ENCODE measurements around the gene NAA16. TPM values are rescaled to one million over a fixed set of nuclear protein-coding genes. Genes with fewer than 3 reads are reported as not detected.

NAA16 gene
- total RNA-seq, 4 donors from 2014 or later, result 25.4 to 62.2 (median 46.5) TPM

- no peaks in the 10 kb centered on the region for H3K27me3 ChIP-seq
- H3K9me3 ChIP-seq, result no peaks in the 10 kb centered on the region
- no peaks in the 10 kb centered on the region for H3K36me3 ChIP-seq
- no peak for TF ChIP-seq CTCF (IDR thresholded peaks at IDR 0.05)
- no peak for TF ChIP-seq POLR2A (IDR thresholded peaks at IDR 0.05)
- intact Hi-C loops (cut with DNase I; ENCODE audit: low total_unique reads), result no loop called here
- H3K4me3 ChIP-seq, result no peak overlapping the region
- H3K4me1 ChIP-seq, result no peaks in the 10 kb centered on the region
- DNase-seq, result no peak
- H3K27ac ChIP-seq, result no peak overlapping the region
Measured at GRCh38 chr13:41407380-41407779, 96.3 kb downstream of the NAA16 start.

DNA sequence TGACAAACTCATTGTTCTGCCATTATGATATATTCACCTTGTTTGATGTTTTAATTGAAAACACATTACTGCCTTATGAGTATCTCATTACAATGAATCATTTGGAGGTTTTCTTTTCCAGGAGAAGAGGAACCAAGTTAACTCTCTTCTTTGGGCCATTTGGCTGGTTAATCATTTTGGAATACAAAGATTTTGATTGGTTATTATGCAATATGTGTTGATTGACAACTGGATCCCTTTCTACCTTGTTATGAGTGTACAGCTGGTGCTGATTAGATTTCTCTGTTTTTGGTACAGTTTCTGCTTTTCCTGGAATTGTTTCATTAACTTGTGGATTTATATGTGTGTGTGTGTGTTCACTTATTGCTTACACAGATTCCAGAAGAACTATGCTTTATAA lies 97.1 kb downstream of the NAA16 start:
- Histone ChIP-seq H3K27ac (no peak overlapping the region), H3K36me3 (no peaks in the 10 kb centered on the region), H3K4me1 (no peaks in the 10 kb centered on the region), H3K9me3 (no peaks in the 10 kb centered on the region), H3K4me3 (no peak overlapping the region), H3K27me3 (no peaks in the 10 kb centered on the region)
- TF ChIP-seq POLR2A (IDR thresholded peaks at IDR 0.05), result no peak
- TF ChIP-seq CTCF (IDR thresholded peaks at IDR 0.05), result no peak
- intact Hi-C loops (cut with DNase I; ENCODE audit: low total_unique reads), result no loop called here
- no peak for DNase-seq

DNA sequence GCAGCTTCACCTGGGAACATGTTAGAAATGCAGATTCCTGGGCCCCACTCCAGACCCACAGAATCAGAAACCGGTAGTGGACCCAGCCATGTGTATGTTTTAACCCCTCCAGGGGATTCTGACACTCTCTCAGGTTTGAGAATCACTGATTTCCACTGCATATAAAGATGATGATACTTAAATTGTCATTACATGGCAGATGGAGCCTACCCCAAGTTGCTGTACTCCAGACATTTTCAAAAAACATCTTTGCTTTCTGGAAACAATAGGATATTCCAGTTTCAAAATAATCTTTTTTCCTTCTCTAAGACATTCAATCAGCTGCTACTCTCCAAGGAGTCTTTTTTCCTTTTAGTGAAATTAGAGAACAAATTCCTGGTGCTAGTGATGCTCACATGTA lies 97.7 kb downstream of the NAA16 start:
- H3K36me3 ChIP-seq, result no peaks in the 10 kb centered on the region
- H3K4me3 ChIP-seq, result no peak overlapping the region
- no peaks in the 10 kb centered on the region for H3K9me3 ChIP-seq
- no peak overlapping the region for H3K27ac ChIP-seq
- TF ChIP-seq CTCF (IDR thresholded peaks at IDR 0.05) (no peak), POLR2A (IDR thresholded peaks at IDR 0.05) (no peak)
- H3K27me3 ChIP-seq, result no peaks in the 10 kb centered on the region
- H3K4me1 ChIP-seq, result no peaks in the 10 kb centered on the region
- intact Hi-C loops (cut with DNase I; ENCODE audit: low total_unique reads), result no loop called here
- no peak for DNase-seq

DNA sequence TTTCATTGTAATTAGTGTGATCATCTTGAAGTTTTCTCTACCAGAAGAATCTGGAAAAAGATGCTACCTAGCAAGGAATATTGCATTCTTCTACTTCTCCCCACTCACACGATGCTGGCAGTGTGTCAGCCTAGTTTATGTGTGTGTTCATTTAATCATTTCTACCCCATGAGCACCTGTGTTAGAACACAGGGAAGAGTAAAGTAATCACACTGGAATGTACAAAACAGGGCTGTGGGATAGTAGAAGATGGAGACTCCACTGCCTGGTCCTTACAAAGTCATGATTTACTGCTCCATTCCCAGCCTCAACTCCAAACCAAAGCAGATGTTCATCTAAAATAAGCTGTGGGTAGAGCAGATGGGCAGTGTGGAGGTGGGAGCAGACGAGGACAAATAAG lies 98.5 kb downstream of the NAA16 start:
- no peaks in the 10 kb centered on the region for H3K27me3 ChIP-seq
- no peaks in the 10 kb centered on the region for H3K9me3 ChIP-seq
- DNase-seq, result no peak
- no peaks in the 10 kb centered on the region for H3K36me3 ChIP-seq
- H3K4me3 ChIP-seq, result no peak overlapping the region
- no peak overlapping the region for H3K27ac ChIP-seq
- intact Hi-C loops (cut with DNase I; ENCODE audit: low total_unique reads), result no loop called here
- TF ChIP-seq CTCF (IDR thresholded peaks at IDR 0.05) (no peak), POLR2A (IDR thresholded peaks at IDR 0.05) (no peak)
- no peaks in the 10 kb centered on the region for H3K4me1 ChIP-seq

- no peak overlapping the region for H3K27ac ChIP-seq
- no peaks in the 10 kb centered on the region for H3K27me3 ChIP-seq
- TF ChIP-seq POLR2A (IDR thresholded peaks at IDR 0.05) (no peak), CTCF (IDR thresholded peaks at IDR 0.05) (no peak)
- no peak for DNase-seq
- H3K9me3 ChIP-seq, result no peaks in the 10 kb centered on the region
- H3K4me3 ChIP-seq, result no peak overlapping the region
- no peaks in the 10 kb centered on the region for H3K36me3 ChIP-seq
- intact Hi-C loops (cut with DNase I; ENCODE audit: low total_unique reads), result no loop called here
- no peaks in the 10 kb centered on the region for H3K4me1 ChIP-seq
Measured at GRCh38 chr13:41411060-41411459, 100.0 kb downstream of the NAA16 start.

All from uterus (tissue), 4 donors.